HG03457 (cell line): ENCODE results near the gene TBC1D7.

Experiments used
- ATAC-seq: cut with Tn5 transposase; IDR thresholded peaks from one replicate; pipeline ENCODE4 v1.9.1; 2021; ENCODE audit warnings: moderate number of reproducible peaks; ENCODE audit not compliant: unreplicated experiment

Gene TBC1D7

GRCh38 chr6:13357551-13358075 lies 29.3 kb upstream of the TBC1D7 start:
- no peak for ATAC-seq

- peak; percentile 83 for ATAC-seq
Measured at GRCh38 chr6:13355999-13356785, 27.9 kb upstream of the TBC1D7 start.

GRCh38 chr6:13355043-13355945 lies 27.0 kb upstream of the TBC1D7 start:
- ATAC-seq = no peak

GRCh38 chr6:13354331-13355042 lies 26.1 kb upstream of the TBC1D7 start:
- no peak for ATAC-seq

GRCh38 chr6:13352165-13352564 lies 23.8 kb upstream of the TBC1D7 start:
- ATAC-seq = no peak

- ATAC-seq = no peak
Measured at GRCh38 chr6:13351271-13351670, 22.9 kb upstream of the TBC1D7 start.

GRCh38 chr6:13349811-13350506 lies 21.6 kb upstream of the TBC1D7 start:
- no peak for ATAC-seq

- no peak for ATAC-seq
Measured at GRCh38 chr6:13348334-13349113, 20.2 kb upstream of the TBC1D7 start.

GRCh38 chr6:13346245-13346644 lies 17.9 kb upstream of the TBC1D7 start:
- ATAC-seq = no peak

- ATAC-seq = no peak
Measured at GRCh38 chr6:13342414-13343019, 14.2 kb upstream of the TBC1D7 start.

GRCh38 chr6:13339863-13340630 lies 11.7 kb upstream of the TBC1D7 start:
- ATAC-seq = no peak

GRCh38 chr6:13338038-13338437 lies 9.7 kb upstream of the TBC1D7 start:
- ATAC-seq = no peak

GRCh38 chr6:13336553-13336952 lies 8.2 kb upstream of the TBC1D7 start:
- ATAC-seq = no peak

- ATAC-seq = no peak
Measured at GRCh38 chr6:13334953-13335352, 6.6 kb upstream of the TBC1D7 start.

GRCh38 chr6:13332349-13332706 lies 4.0 kb upstream of the TBC1D7 start:
- no peak for ATAC-seq

GRCh38 chr6:13331516-13332348 lies 3.4 kb upstream of the TBC1D7 start:
- no peak for ATAC-seq

GRCh38 chr6:13328875-13329183 lies 492 bp upstream of the TBC1D7 start:
- no peak for ATAC-seq

- ATAC-seq = no peak
Measured at GRCh38 chr6:13327691-13328075, 654 bp downstream of the TBC1D7 start.
